ENCODE results near the gene WDR35.
"Not testable (repeated sequence)": the region's sequence is repeated elsewhere in the genome, so short reads cannot be mapped to it uniquely, and the experiment has no call there.

Gene WDR35

GRCh38 chr2:19883486-19883885, 106.4 kb downstream of the WDR35 start:
- no peaks in the 10 kb centered on the region for H3K36me3 ChIP-seq

DNA sequence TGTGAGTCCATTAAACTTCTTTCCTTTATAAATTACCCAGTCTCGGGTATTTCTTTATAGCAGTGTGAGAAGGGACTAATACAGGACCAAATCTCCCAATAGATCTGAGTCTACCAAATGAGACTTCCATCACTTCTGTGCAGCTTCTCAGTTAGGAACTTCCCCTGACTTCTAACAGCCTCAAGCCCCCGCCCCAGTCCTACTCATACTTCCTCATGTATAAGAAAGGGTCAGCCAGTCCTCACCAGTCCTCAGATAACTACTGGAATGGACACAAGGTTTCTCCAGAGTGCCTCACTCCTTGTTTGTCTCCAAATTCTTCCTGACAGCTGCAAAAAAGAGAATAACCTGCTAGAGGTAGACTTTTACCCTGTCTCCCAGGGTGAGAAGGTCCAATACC, 107.6 kb downstream of the WDR35 start:
- no peak overlapping the region for H3K27ac ChIP-seq
- H3K27me3 ChIP-seq, result no peaks in the 10 kb centered on the region
- no peak for TF ChIP-seq CTCF (IDR thresholded peaks at IDR 0.05)
- no peak for DNase-seq
- H3K36me3 ChIP-seq, result no peaks in the 10 kb centered on the region
- H3K4me1 ChIP-seq, result no peaks in the 10 kb centered on the region
- no peaks in the 10 kb centered on the region for H3K9me3 ChIP-seq
- no peak overlapping the region for H3K4me3 ChIP-seq
- intact Hi-C loops (cut with DNase I; ENCODE audit: low total_unique reads), result no loop called here

More at GRCh38 chr2:19883486-19883885, 106.4 kb downstream of the WDR35 start:
- TF ChIP-seq CTCF (IDR thresholded peaks at IDR 0.05), result no peak
- Histone ChIP-seq H3K27me3 (no peaks in the 10 kb centered on the region), H3K27ac (no peak overlapping the region), H3K4me1 (peaks cover 0 to 4% (median 0%) of the 10 kb centered on the region in 4 donors), H3K4me3 (no peak overlapping the region), H3K9me3 (no peaks in the 10 kb centered on the region)
- no peak for DNase-seq
- intact Hi-C loops (cut with DNase I; ENCODE audit: low total_unique reads), result no loop called here

DNA sequence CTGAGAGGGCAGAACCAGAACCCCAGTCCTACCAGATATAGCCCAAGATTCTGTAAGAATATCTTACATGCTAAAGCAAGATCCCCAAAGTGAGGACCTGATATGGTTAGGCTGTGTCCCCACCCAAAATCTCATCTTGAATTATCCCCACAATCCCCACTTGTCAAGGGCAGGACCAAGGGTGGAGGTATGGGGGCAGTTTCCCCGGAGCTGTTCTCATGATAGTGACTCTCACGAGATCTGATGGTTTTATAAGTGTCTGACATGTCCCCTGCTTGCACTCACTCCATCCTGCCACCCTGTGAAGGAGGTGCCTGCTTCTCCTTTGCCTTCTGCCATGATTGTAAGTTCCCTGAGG, 108.0 kb downstream of the WDR35 start:
- intact Hi-C loops (cut with DNase I; ENCODE audit: low total_unique reads), result no loop called here
- no peaks in the 10 kb centered on the region for H3K36me3 ChIP-seq
- no peaks in the 10 kb centered on the region for H3K27me3 ChIP-seq
- no peak overlapping the region for H3K27ac ChIP-seq
- no peak overlapping the region for H3K4me3 ChIP-seq
- no peaks in the 10 kb centered on the region for H3K4me1 ChIP-seq
- no peak for DNase-seq
- H3K9me3 ChIP-seq, result no peaks in the 10 kb centered on the region
- TF ChIP-seq CTCF (IDR thresholded peaks at IDR 0.05), result no peak

GRCh38 chr2:19881221-19881907, 108.5 kb downstream of the WDR35 start:
- Histone ChIP-seq H3K27ac (no peak overlapping the region), H3K4me1 (no peaks in the 10 kb centered on the region), H3K4me3 (no peak overlapping the region), H3K36me3 (no peaks in the 10 kb centered on the region), H3K27me3 (no peaks in the 10 kb centered on the region), H3K9me3 (no peaks in the 10 kb centered on the region)
- intact Hi-C loops (cut with DNase I; ENCODE audit: low total_unique reads), result no loop called here
- no peak for DNase-seq
- TF ChIP-seq CTCF (IDR thresholded peaks at IDR 0.05), result no peak

- intact Hi-C loops (cut with DNase I; ENCODE audit: low total_unique reads); DNase-seq; H3K36me3 ChIP-seq; H3K4me1 ChIP-seq; H3K4me3 ChIP-seq; H3K9me3 ChIP-seq; H3K27ac ChIP-seq; H3K27me3 ChIP-seq: not testable (repeated sequence)
Measured at GRCh38 chr2:19880191-19880590, 109.7 kb downstream of the WDR35 start.

DNA sequence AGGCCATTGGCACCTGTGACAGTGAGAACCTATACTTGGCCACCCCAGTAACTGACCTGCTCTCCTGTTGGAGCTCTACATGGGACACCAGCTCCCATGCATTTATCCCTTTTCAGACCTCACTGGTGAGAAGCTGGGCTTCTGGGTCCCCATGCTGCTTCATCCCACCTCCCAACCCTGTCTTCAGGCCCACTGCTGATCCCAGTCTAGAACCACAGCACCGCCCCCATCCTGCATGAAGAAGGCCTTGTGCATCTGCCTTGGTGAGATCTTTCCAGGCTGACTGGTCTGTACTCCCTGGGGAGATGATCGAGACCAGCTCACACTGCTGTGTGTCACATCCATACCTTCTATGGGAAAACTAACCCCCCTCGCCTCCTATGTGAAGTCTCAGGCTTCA, 110.8 kb downstream of the WDR35 start:
- no peak overlapping the region for H3K4me3 ChIP-seq
- H3K27me3 ChIP-seq, result no peaks in the 10 kb centered on the region
- no peak for TF ChIP-seq CTCF (IDR thresholded peaks at IDR 0.05)
- DNase-seq, result no peak
- H3K27ac ChIP-seq, result no peak overlapping the region
- H3K36me3 ChIP-seq, result no peaks in the 10 kb centered on the region
- intact Hi-C loops (cut with DNase I; ENCODE audit: low total_unique reads), result no loop called here
- H3K4me1 ChIP-seq, result no peaks in the 10 kb centered on the region
- H3K9me3 ChIP-seq, result no peaks in the 10 kb centered on the region
